ENCODE data around the gene AGER.
A peak's percentile ranks its signal among the peaks of the same experiment; 100 is the strongest.
"Not testable (repeated sequence)": the region's sequence is repeated elsewhere in the genome, so short reads cannot be mapped to it uniquely, and the experiment has no call there.

AGER gene

DNA sequence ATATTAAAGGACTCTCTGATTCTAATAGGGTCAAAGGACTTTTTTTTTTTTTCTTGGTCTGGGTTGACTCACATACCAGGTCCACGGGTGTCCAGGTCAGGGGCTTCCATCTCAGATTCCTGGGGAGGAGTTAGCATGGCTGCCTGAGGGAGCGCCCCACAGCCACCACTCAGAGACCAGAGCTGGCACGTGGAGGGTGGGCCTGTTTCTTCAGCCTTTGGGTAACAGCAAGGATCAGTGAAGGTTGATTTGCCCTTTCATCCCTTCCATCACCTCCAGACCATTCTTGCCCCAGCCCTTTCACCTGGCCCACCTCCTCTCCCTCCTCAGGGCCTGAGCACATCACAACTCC is 14.3 kb upstream of the AGER start:
- no peak for DNase-seq (ENCODE audit: low spot score)
- TF ChIP-seq, protein P1, sequence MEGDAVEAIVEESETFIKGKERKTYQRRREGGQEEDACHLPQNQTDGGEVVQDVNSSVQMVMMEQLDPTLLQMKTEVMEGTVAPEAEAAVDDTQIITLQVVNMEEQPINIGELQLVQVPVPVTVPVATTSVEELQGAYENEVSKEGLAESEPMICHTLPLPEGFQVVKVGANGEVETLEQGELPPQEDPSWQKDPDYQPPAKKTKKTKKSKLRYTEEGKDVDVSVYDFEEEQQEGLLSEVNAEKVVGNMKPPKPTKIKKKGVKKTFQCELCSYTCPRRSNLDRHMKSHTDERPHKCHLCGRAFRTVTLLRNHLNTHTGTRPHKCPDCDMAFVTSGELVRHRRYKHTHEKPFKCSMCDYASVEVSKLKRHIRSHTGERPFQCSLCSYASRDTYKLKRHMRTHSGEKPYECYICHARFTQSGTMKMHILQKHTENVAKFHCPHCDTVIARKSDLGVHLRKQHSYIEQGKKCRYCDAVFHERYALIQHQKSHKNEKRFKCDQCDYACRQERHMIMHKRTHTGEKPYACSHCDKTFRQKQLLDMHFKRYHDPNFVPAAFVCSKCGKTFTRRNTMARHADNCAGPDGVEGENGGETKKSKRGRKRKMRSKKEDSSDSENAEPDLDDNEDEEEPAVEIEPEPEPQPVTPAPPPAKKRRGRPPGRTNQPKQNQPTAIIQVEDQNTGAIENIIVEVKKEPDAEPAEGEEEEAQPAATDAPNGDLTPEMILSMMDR (IDR thresholded peaks at IDR 0.05; ENCODE audit: extremely low read depth, missing control alignments), result no peak

DNA sequence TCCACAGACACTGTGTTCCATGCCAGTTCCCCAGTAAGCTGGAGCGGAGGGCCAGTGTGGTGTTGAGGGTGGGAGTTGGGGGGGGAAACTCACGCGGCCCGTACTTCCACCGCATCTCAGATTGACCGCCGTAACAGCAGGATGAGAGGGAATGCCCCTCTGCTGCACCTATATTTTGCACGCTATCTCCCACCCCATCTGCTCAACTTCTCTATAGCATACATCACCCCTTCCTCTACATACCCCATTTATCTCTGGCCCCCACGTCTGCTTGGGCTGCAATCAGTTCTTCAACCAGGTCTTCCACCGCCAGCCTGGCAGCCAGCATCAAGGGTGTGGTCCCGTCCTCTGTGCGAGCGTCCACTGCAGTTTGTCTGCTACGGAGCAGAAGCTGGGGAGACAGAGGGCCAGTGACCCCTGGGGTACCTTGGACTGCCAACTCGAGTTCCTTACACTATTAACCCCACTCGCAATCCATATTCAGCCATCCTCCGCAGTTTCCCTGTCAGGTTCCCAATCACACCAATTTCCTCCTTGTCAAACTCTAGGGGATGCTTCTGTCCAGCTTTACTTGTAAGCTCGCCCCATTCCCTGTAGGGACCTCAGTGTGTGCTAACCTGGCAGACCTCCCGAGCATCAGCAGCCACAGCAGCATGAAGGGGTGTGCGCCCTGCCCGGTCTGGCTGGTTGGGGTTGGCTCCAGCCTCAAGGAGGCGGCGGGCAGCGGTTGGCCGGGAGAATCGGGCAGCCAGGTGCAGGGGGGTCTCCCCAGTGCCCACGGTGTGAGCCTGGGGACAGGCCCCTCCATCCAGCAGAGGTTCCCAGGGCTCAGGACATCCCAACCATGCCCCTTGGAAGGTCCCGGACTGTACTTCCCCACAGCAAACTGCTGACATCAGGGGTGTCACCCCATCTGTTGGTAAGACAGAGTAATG is 12.9 kb upstream of the AGER start:
- TF ChIP-seq, protein P1 (IDR thresholded peaks at IDR 0.05; ENCODE audit: extremely low read depth, missing control alignments), result no peak
- DNase-seq (ENCODE audit: low spot score), result peak; percentile 49

DNA sequence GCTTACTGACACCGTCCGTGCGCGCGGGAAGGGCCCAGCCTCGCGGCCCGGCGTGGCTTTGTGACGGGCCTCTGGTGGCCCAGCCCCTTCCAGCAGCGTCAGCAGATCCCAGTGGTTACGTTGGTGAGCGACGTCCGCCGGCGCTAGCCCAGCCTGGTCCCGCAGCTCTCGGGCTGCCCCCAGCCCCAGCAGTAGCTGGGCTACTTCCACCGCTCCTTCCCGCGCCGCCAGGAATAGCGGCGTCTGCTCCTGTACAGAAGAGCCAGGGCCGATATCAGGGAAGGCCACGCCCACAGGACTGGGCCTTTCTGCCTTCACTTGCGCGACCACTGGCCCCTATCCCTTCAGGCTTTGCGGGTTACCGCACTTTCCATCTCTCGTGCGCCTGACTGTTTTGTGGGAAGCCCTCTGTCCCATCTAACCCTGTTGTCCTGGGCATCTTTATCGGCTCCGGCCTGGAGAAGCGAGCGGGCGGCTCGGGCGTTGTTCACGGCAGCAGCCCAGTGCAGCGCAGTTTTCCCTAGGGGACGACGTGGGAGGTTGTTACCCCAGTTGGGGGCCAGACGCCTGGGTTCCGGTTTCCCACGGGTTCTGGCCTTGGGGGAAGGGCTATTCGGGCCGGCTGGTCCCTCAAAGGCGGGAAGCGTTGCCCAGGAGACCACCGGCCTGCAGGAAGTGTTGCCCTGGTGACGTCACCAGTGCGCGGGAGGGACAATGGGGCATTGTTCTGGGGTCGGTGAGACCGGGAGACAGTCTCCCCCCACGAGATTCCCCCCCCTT is 12.0 kb upstream of the AGER start:
- TF ChIP-seq, protein P1 (IDR thresholded peaks at IDR 0.05; ENCODE audit: extremely low read depth, missing control alignments), result no peak
- peak; percentile 96 for DNase-seq (ENCODE audit: low spot score)

DNA sequence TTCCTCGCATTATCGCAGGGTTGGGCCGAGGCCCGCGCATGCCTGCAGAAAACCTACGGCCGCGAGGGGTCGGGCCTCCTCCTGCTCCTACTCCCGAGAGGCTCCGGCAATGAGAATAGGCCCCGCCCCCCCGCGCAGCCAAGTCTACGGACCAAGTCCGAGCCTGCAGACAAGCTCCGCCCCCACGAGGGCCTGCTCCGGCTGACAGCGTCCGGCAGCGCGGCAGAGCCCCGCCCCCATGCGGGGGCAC is 11.5 kb upstream of the AGER start:
- no peak for DNase-seq (ENCODE audit: low spot score)
- TF ChIP-seq, protein P1 (IDR thresholded peaks at IDR 0.05; ENCODE audit: extremely low read depth, missing control alignments), result no peak

DNA sequence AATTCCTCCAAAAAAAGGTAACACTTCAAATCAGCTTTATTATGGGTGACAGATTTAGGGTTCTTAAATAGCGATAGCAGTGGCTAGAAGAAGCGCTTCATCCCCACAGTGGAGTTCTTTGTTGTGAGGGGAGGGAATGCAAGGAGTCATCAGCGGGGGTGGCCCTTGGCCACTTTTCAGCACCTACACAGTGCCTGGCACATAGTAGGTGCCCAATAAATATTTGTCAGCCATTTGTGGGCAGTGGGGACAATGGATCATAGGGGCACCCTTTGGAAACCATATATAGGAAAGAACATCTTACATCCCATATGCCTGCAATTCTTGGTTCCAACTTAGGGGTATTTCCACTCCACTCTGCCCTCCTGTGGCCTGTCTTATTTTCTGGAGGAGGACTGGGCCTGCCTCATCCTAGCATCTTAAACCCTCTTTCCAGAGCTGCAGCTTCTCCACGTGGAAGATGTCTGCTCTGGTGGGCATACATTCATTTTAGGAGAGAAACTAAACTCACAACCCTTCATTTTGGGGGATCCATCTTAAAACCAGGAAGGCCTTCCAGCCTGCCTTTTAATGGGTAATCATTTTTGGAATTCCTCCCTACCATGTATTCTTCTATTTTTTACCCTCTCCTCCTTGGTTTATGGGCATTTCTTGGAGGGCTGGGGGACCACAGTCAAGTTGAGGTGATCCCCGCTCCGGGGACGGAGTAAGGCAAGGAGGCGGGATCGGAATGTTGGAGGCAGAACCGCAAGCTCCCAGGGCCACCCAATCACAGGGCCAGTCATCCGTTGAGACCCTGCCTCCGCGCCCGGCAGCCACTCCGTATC is 11.0 kb upstream of the AGER start:
- no peak for DNase-seq (ENCODE audit: low spot score)
- TF ChIP-seq, protein P1 (IDR thresholded peaks at IDR 0.05; ENCODE audit: extremely low read depth, missing control alignments), result peak; percentile 21

DNA sequence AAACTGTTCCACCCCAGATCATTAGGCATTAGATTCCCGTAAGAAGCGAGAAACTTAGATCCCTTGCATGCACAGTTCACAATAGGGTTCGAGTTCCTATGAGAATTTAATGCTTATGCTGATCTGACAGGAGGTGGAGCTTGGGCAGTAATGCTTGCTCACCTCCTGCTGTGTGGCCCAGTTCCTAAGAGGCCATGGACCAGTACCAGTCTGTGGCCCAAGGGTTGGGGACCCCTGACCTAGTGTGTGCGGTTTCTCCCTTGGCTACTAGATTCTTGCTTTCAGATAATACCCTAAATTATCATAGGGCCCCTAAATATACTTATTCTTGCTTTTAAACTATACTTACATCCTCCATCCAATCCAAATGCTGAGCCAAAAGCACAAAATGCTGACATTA is 10.3 kb upstream of the AGER start:
- DNase-seq (ENCODE audit: low spot score), result no peak

DNA sequence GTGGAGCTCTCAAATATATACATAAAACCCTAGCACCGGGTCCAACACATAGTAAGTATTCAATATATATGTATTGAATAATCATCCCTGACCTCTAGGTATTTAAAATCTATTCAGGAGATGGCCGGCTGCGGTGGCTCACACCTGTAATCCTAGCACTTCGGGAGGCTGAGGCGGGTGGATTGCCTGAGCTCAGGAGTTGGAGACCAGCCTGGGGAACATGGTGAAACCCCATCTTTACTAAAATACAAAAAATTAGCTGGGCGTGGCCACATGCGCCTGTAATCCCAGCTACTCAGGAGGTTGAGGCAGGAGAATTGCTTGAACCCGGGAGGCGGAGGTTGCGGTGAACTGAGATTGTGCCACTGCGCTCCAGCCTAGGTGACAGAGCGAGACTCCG is 9.0 kb upstream of the AGER start:
- not testable (repeated sequence) for DNase-seq (ENCODE audit: low spot score)

More for the DNA sequence above, 10.3 kb upstream of the AGER start:
- TF ChIP-seq, protein P1 (IDR thresholded peaks at IDR 0.05; ENCODE audit: extremely low read depth, missing control alignments), result no peak

Measured in GM20000 (cell line).